Omental fat pad (tissue), 4 donors: ENCODE measurements around the gene CLEC10A. TPM values are rescaled to one million over a fixed set of nuclear protein-coding genes. Genes with fewer than 3 reads are reported as not detected.
A peak's percentile ranks its signal among the peaks of the same experiment; 100 is the strongest.
"Not testable (repeated sequence)": the region's sequence is repeated elsewhere in the genome, so short reads cannot be mapped to it uniquely, and the experiment has no call there.

Source experiments
- ATAC-seq: fragments of 150-250 bp; one replicate; pipeline ENCODE4 v1.9.1; 2016; ENCODE audit warnings: mild to moderate bottlenecking, moderate library complexity; ENCODE audit not compliant: low FRiP score
- DNase-seq: peaks from one replicate; pipeline ENCODE4 v3.0.0-alpha.2; 2019; ENCODE audit warnings: low spot score
- CTCF ChIP-seq, 3 donors: fragments of 450-650 bp; IDR thresholded peaks; one replicate each; pipeline ENCODE4 v1.5.1; 2016 to 2017; ENCODE audit warnings: antibody characterized with exemption in 3 of 3, mild to moderate bottlenecking in 3 of 3, moderate library complexity in 2 of 3
- total RNA-seq, 4 donors: library from RNA; depleted of rRNA; stranded (reverse); fragments of >200 nt; gene quantifications; one replicate each; pipeline ENCODE4 v1.1.0, GENCODE V29; 2016

The CLEC10A gene
- total RNA-seq, 4 donors from 2014 or later, result 7.2 to 21.7 (median 15.7) TPM

GRCh38 chr17:7094652-7095019, 14.6 kb upstream of the CLEC10A start:
- no peak for ATAC-seq
- DNase-seq, result no peak

GRCh38 chr17:7091311-7092005, 11.4 kb upstream of the CLEC10A start:
- DNase-seq, result not testable (repeated sequence)

More at GRCh38 chr17:7094652-7095019, 14.6 kb upstream of the CLEC10A start:
- no peak for TF ChIP-seq CTCF (IDR thresholded peaks at IDR 0.05)

GRCh38 chr17:7089570-7089969, 9.5 kb upstream of the CLEC10A start:
- not testable (repeated sequence) for DNase-seq, ATAC-seq

More at GRCh38 chr17:7091311-7092005, 11.4 kb upstream of the CLEC10A start:
- ATAC-seq, result not testable (repeated sequence)

- not testable (repeated sequence) for ATAC-seq, DNase-seq
These were observed 8.4 kb upstream of the CLEC10A start for GRCh38 chr17:7088442-7088841.

GRCh38 chr17:7084088-7084487, 4.0 kb upstream of the CLEC10A start:
- DNase-seq, result no peak
- no peak for ATAC-seq
- TF ChIP-seq CTCF (IDR thresholded peaks at IDR 0.05), result no peak

- DNase-seq (no peak), ATAC-seq (no peak)
- no peak for TF ChIP-seq CTCF (IDR thresholded peaks at IDR 0.05)
These were observed 3.5 kb upstream of the CLEC10A start for GRCh38 chr17:7083592-7083991.

- TF ChIP-seq CTCF (IDR thresholded peaks at IDR 0.05), result no peak
- no peak for ATAC-seq
- DNase-seq, result no peak
These were observed 1.5 kb upstream of the CLEC10A start for GRCh38 chr17:7081341-7082062.

GRCh38 chr17:7080456-7081041, 498 bp upstream of the CLEC10A start:
- DNase-seq, result no peak
- no peak for TF ChIP-seq CTCF (IDR thresholded peaks at IDR 0.05)
- ATAC-seq, result peak; percentile 41
